HG03460 (cell line): ENCODE data around the gene PIK3CB.
A peak's percentile ranks its signal among the peaks of the same experiment; 100 is the strongest.
"Not testable (repeated sequence)": the region's sequence is repeated elsewhere in the genome, so short reads cannot be mapped to it uniquely, and the experiment has no call there.

ENCODE experiments used
- ATAC-seq: cut with Tn5 transposase; IDR thresholded peaks from one replicate; pipeline ENCODE4 v1.9.1; 2021; ENCODE audit not compliant: unreplicated experiment

The PIK3CB gene

DNA sequence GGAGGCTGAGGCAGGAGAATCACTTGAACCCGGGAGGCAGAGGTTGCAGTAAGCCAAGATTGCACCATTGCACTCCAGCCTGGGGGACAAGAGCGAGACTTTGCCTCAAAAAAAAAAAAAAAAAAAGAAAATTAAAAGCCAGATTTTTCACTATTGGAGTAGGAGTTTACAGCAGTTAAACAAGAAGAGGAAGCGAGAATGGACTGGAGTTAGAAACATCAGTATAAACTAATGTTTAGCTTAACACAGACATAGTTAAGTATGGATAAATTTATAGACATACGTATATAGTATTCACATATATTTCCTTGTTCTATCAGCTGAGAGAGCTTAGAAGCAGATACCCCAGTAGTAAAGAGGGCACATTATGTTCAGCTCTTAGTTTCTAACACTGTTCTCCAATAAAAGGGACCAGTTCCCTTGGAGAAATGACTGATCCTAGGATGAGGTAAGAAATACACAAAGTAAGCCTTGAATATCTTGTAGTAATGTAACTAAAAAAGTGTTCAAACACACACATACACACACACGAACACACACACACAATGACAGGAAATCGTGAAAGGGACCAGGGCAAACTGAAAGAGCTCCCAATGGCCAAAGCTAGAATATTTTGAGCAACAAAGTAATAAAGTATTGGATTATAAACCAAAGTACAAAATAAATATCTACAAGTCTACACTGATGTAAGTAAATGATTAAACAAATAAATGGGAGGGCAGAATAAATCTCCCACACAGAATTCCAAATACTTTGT, 25.1 kb downstream of the PIK3CB start:
- ATAC-seq, result no peak

- ATAC-seq, result no peak
These were observed 28.2 kb downstream of the PIK3CB start for GRCh38 chr3:138806376-138807080.

DNA sequence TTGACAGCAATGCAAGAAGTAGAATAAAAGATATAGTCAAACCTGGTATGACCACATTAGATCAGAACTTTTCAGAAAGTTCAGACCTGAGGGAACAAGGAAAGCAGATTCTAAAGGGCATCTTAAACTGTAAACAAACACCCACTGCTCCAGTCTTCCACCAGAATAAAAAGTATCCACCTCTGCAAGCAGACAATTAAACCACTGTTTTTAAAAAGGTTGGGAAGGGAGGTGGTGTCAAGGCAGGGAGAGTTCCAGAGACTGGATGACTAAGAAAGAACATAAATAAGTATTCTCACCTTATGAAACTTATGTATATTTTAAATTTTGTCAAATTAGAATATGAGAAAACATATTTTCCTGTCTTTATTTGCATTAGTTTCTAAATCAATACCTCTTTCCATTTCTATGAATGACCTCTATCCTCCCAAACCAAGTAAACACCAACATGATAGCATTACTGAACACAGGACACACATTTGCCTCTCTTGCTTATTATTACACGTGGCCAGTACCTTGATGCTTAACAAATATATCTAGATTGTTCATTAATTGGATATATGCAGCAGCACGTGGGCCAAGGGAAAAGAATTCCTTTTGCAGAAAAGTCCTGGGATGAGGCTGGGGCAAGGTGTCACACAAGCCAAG, 31.6 kb downstream of the PIK3CB start:
- no peak for ATAC-seq

GRCh38 chr3:138802223-138802622, 32.5 kb downstream of the PIK3CB start:
- not testable (repeated sequence) for ATAC-seq

DNA sequence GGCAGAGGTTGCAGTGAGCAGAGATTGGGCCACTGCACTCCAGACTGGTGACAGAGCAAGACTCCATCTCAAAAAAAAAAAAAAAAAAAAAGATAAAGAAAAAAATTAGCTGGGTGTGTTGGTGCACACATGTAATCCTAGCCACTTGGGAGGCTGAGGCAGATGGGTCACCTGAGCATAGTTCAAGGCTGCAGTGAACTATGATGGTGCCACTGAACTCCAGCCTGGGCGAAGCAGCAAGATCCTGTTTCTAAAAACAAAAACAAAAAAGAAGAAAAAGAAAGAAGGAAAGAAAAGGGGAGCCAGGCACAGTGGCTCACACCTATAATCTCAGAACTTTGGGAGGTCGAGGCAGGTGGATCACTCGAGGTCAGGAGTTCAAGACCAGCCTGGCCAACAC, 32.9 kb downstream of the PIK3CB start:
- ATAC-seq, result no peak

GRCh38 chr3:138800248-138800647, 34.5 kb downstream of the PIK3CB start:
- no peak for ATAC-seq

- no peak for ATAC-seq
These were observed 34.9 kb downstream of the PIK3CB start for GRCh38 chr3:138799822-138800221.

DNA sequence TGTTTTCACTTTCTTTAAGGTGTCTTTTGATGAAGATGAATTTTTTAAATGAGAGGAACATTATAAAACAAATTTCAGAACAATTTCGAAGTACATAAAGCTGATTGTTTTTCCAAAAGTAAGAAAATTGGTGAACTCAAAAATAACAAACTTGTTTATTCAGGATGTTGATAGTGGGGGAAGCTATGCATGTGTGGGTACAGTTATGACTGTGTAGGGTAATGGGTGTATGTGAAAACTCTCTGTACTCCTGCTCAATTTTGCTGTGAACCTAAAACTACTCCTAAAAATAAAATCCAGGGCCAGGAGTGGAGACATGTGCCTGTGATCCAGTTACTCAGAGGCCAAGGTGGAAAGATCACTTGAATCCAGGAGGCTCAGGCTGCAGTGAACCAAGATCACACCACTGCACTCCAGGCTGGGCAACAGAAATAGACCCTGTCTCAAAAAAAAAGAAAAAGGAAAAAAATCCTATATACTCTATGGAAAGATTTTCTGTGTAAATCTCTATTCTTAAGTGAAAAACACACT, 37.2 kb downstream of the PIK3CB start:
- no peak for ATAC-seq

- no peak for ATAC-seq
These were observed 38.0 kb downstream of the PIK3CB start for GRCh38 chr3:138796761-138797160.

- ATAC-seq, result no peak
These were observed 47.9 kb downstream of the PIK3CB start for GRCh38 chr3:138786788-138787271.

DNA sequence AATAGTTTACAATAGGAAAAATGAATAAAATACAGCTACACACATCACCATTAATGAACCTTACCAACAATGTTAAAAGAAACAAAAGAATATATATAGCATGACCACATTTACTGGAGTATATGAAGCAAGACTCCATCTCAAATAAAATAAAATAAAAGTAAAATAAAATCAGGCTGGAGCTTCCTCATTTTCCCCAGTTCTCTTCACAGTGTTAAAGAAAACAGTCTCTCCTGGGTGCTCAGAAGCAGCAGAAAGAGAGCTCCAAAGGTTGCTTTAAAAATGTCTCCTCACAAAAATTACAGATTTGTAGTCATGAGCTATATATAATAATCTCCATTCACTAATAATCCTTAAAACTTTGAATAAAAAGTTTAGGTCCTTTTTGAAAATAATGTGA, 48.8 kb downstream of the PIK3CB start:
- no peak for ATAC-seq

DNA sequence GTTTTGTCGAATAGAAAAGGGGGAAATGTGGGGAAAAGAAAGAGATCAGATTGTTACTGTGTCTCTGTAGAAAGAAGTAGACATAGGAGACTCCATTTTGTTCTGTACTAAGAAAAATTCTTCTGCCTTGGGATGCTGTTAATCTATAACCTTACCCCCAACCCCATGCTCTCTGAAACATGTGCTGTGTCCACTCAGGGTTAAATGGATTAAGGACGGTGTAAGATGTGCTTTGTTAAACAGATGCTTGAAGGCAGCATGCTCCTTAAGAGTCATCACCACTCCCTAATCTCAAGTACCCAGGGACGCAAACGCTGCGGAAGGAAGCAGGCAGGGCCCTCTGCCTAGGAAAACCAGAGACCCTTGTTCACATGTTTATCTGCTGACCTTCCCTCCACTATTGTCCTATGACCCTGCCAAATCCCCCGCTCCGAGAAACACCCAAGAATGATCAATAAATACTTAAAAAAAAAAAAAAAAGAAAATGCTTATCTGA, 49.3 kb downstream of the PIK3CB start:
- not testable (repeated sequence) for ATAC-seq

DNA sequence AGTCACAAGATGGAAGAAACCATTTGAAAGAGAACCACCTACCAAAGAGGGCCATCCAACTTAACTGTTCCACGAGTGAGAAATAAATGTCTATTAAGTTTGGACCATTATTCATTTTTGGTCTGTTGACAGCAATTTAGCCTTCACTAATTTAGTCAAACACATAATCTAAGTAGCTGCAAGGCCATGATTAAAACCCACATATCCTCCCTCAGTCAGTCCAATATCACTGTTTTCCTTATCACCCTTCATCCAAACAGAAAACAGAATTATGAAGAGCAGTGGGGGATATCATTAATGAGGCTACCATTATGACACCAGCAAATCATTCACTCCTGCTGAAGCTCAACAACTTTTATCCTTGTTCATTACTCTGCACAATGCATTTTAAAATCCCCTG, 52.0 kb downstream of the PIK3CB start:
- no peak for ATAC-seq

DNA sequence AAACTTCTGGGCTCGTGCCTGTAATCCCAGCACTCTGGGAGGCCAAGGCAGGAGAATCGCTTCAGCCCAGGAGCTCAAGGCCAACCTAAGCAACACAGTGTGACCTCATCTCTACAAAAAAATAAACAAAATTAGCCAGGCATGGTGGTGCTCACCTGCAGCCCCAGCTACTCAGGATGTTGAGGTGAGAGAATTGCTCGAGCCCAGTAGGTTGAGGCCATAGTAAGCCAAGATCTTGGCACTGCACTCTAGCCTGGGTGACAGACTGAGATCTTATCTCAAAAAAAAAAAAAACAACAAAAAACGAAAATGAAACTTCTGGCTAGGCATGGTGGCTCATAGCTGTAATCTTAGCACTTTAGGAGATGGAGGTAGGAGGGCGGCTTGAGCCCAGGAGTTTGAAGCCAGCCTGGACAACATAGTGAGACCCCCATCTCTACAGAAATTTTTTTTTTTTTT, 53.7 kb downstream of the PIK3CB start:
- peak; percentile 56 for ATAC-seq

DNA sequence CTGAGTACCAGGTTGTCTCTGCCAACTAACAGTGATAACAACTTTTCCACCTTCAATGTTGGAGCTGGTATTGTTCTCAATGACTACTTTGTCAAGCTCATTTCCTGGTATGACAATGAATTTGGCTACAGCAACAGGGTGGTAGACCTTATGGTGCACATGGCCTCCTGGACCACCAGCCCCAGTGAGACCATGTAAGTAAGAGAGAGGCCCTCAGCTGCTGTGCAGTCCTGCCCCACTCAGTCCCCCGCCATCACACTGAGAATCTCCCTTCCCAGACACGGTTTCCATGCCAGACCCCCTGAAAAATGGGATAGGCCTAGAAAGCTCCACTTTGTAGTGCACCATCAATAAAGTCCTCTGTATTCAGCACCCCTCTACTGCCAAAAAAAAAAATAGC, 56.1 kb downstream of the PIK3CB start:
- ATAC-seq, result no peak

DNA sequence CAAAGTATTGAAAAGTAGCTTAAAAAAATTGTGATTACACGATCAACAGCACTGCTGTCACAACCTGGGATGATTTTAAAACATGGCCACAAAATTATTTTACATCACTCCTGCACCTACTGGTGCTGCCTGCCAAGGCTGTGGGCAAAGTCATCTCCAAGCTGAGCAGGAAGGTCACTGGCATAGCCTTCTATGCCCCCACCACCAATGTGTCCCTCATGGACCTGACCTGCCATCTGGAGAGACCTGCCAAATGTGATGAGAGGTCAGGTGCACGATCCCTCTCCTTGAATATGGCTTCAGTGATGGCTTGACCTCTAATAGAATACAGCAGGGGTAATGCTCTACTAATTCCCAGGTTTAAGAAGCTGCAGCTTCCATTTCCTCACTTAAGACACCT, 57.8 kb downstream of the PIK3CB start:
- no peak for ATAC-seq

DNA sequence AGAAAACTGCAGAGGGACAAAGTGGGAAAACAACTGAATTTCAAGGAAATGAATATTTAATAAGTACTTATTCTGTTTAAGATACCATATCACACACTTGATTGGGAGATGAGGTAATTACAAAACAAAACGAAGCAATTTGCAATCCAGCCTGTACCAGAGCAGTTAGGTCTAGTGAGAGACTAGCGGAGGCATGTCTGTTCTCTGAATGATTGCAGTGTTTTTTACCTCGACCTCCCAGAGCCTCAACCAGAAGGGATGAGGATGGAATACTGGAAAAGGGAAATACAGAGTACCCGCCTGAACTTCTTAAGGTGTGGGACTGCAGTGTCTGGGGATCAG, 59.5 kb downstream of the PIK3CB start:
- ATAC-seq, result no peak

DNA sequence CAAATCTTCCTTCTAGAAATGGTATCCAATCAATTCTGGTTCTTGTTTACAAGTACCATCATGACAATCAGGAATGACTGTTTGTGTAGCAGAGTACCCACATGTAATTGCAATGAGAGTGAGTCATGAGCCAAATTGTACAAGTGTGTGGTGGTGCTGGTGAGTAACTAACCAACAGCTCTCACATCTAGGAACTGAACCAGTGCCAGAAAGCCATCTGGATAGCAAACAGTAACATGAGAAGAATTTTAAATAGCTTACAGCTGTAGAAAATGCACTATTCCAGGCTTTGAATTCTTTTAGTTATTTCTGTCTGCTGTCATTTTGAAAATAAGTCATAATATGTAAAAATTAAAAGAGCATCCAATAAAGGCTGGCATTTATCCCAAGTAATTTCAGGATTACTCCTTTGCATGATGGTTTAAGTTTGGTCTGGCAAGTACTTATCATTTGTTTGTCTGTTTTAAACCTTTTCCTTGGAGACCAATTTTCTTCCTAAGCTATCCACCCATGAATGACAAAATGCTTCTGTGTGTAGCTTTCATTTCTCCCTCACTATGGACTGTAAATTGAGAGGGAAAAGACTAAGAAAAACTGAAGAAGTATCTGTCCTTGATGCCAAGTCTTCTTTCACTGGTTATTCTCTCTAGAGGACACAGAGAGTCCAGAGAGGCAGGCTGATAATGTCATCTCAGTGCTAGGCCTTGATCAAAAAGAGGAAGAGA, 60.0 kb downstream of the PIK3CB start:
- peak; percentile 78 for ATAC-seq

DNA sequence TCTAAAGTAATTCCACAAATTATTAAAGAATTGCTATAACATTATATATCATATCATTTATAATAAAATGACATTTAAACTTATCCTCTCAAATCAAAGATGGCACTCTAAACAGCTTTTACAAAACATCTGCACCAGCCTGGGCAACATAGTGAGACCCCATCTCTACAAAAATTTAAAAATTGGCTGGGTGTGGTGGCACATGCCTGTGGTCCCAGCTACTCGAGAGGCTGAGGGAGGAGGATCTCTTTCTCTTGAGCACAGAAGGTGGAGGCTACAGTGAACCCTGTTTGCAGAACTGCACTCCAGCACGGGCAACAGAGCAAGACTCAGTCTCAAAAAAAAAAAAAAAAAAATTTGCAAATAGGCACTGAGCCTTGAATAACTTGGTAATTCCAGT, 63.1 kb downstream of the PIK3CB start:
- ATAC-seq, result no peak

GRCh38 chr3:138769616-138770015, 65.1 kb downstream of the PIK3CB start:
- ATAC-seq, result no peak

DNA sequence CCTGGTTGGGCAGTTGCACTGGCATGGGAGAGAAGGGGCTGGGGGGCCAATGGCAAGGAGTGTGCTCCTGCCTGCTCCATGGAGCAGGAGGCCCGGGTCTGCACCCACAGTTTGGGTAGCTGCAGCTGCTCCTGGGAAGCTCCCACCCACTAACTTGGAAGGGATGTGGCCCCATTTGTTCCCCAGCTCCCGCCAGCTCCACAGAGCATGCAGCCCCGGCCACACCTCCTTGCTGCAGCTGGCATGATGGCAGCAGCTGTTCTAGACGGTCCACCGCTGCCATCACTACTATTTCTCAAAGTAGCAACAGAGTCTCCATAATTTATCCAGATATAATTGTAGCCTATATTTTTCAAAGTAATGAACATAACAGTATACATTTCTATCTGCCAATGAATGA, 65.8 kb downstream of the PIK3CB start:
- no peak for ATAC-seq
